GM19452 (cell line): ENCODE measurements around the gene OR6S1.
"Not testable (repeated sequence)": the region's sequence is repeated elsewhere in the genome, so short reads cannot be mapped to it uniquely, and the experiment has no call there.

Source experiments
- ATAC-seq: cut with Tn5 transposase; IDR thresholded peaks from one replicate; pipeline ENCODE4 v1.9.1; 2021; ENCODE audit not compliant: unreplicated experiment

Gene OR6S1

DNA sequence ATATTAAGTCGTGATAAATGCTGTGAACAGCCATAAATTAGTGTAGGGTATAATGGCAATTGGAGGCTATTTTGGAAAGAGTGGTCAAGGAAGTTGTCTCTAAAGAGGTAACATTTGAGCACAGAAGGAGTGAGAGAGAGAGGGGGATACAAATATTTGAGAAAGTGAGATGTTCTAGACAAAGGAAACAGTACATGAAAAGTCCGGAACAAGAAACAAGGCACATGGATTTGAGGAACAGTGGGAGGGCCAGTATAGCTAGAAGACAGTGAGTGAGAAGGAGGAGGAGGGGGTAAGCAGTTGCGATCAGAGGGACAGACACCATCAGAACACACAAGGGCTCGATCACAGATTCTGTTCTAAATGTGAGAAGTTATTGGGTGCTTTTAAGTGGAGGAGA is 30.2 kb downstream of the OR6S1 start:
- no peak for ATAC-seq

DNA sequence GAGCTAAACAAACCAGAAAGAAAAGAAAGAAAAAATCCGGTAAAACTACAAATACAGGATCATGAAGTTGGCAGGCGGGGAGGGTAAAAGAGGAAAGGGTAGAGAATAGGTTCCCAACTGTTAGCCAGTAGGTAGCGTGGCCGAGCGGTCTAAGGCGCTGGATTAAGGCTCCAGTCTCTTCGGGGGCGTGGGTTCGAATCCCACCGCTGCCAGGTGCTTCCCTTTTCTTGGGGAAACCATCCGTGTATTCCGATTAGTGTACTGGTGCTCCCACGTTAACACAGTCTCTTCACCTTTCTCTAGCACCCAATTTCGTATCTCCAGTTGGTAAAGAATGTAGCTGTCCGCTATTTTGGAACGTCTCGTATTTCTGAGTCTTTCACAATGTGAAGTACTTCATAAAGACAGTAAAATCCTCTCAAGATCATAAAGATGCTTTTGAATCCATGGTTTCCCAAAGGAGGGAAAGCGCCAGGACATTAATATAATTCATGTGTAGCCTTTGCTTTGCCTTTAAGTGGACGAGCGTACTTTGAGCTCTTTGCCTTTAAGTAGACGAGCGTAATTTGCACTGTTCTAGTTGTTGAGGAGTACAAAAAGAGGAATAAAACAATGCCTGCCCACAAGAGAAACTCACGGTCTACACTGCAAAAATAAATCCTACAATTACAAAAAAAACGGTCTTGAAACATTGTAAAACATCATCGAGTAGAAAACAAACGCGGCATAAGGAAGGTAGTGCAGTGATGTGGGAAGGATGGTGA is 31.3 kb downstream of the OR6S1 start:
- ATAC-seq = no peak

DNA sequence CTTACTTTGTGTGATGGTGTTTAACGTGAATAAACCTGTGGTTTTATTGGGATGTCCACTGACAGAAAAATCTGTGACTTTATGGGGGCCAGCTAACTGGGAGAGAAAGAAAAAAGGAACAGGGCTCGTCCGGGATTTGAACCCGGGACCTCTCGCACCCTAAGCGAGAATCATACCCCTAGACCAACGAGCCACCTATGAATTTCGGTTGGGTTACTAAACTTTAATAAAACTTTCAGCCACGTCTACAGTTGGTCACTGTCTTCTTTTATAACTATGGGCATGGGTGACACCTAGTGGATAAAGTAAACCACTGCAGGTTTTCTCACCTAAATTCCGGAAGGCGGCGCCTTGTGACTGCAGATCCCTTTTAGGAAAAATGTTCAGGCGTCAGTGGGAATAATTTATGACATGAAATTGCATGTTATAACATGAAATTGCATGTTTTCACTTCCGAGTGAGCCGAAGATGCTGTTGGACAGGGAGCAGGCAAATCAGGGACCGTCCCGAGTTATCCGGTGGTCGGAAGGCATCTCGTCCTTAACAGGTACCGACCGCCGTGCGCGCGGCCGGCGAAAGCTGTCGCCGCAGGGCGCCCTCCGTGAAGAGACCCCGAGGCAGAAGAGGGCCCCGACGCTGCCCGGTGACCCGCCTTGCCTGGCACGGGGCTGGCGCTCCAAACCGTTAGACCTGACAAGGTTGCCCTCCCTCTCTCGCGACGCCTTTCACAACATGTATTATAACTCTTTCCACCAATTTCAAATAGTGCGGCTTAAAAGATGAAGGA is 32.1 kb downstream of the OR6S1 start:
- ATAC-seq = no peak

DNA sequence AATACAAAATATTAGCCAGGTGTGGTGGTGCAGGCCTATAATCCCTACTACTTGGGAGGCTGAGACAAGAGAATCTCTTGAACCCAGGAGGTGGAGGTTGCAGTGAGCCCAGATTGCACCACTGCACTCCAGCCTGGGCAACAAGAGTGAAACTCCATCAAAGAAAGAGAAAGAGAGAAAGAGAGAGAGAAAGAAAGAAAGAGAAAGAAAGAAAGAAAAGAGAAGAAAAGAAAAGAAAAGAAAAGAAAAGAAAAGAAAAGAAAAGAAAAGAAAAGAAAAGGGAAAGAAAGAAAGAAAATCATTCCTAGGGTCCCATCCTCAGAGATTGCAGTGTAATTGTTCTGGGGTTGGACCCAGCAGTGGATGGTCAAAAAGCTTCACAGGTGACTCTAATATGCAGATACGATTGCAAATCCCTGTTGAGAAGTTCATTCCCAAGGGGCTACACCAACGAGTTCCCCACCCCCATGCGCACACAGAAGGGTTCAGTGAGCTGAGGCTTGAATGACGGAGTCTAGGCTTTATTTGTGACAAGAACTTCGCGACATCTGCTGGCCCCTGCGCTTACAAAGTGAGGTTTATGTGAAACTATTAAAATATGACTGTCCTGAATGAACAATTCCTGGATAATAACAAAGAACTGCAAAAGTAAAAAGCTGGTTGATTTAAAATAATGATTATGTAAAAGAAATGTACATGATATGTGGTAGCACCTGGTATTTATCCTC is 32.9 kb downstream of the OR6S1 start:
- ATAC-seq = no peak

DNA sequence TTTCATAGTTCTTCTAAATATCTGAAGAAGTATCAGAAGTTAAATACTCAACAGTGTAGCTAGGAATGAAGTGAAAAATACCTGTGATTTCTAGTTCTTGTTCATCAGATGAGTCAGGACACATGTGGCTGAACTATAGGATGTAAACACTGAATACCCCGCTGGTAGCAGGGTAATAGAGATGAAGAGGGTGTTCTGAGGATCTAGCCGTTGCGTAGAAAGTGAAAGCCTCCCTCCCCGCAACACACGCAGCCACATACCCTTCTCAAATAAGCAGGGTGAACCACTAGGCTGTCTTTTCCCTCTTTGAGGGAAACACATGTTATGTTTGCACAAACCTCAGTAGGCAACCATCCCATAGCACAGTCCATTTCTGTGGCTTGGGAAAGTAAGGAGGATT is 33.9 kb downstream of the OR6S1 start:
- ATAC-seq = no peak

DNA sequence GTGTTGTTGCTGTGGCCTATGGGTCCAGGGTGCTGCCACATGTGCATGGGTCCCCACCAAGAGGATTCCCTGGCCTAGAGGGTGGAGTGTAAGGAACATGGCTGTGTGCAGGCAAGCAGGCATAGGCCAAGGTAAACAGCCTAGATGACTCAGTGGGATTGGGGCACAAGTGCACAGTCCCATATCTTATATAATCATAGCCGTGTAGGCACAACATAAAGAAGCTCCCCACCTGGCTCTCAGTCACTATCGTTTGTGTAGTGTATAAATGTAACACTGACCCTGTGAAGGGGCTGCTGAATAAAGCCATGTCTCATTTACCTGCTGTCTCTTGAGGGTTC is 34.6 kb downstream of the OR6S1 start:
- ATAC-seq = no peak

DNA sequence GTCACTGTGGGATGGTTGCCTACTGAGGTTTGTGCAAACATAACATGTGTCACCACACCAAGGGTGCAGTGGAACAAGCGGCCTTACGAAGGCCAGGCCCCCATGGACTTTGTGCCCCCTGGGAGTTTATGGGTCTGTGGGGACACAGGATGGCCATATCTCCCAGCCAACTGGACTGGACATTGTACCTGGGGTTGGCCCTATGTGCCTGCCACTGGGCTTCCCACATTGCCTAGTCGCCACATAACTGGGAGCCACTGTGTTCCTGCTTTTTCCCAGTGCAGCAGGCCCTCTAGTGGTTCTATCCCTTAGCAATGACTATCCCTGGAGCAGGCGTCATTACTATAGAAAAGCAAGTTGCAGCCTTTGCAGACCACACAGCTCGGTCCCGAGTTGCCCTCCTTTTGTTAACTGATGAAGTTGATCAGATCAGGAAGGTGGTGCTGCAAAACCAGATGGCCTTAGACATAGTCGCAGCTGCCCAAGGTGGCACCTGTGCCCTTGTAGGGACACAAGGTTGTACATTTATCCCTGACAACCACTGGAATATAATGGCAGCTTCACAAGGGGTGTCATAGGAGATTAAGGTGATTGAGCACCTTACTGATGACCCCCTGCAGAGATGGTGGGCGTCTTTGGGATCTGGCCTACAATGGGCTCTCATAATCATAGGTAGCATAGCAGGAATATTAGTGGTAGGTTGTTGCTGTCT is 35.1 kb downstream of the OR6S1 start:
- no peak for ATAC-seq

DNA sequence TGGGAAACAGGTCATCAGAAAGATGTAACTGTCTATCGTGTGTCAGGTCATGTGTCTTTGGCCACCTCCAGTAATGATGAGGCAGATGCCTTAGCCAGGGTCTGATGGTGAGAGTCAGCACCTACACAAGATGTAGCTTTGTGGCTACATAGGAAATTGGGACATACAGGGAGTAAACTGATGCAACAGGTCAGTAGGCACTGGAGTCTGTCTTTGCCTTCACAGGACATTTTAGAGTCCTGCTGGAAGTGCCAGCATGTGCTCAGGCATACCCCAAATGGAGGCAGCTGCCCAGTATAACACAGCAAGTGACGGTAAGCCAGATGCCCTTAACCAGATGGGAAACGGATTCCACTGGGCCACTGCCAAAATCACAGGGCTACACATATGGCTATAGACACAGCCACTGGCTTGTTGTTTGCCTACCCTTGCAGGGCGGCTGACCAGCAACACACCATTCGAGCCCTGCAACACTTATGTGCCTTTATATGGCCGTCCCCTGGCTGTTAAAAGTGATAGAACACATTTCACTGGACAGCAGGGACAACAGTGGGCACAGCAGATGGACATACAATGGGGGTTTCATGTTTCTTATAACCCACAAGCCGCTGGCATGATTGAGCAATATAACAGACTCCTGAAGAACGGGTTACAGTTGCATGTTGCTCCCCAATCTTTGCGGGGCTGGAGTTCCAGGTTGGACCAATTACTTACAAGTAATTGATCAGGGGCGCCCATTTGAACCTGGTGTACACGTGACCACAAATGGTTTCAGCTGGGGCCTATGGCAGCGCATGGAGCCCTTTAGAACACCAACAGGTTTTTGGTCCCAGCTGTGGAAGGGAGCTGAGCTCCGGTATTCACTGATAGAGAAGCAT is 37.4 kb downstream of the OR6S1 start:
- no peak for ATAC-seq

DNA sequence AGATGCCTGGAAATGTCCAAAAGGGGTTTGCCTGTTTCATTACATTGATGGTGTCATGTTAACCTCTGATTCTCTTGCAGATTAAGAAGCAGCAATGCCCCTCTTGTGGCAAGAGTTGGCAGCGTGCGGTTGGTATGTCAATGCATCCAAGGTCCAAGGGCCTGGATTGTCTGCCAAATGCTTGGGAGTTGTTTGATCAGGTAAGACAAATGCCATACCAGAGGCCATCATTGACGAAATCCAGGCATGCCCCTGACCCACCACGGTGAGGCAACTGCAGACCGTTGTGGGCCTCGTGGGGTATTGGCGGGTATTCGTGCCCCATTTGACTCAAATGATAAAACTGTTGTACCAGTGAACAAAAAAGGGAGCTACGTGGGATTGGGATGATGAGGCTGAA is 38.9 kb downstream of the OR6S1 start:
- no peak for ATAC-seq

DNA sequence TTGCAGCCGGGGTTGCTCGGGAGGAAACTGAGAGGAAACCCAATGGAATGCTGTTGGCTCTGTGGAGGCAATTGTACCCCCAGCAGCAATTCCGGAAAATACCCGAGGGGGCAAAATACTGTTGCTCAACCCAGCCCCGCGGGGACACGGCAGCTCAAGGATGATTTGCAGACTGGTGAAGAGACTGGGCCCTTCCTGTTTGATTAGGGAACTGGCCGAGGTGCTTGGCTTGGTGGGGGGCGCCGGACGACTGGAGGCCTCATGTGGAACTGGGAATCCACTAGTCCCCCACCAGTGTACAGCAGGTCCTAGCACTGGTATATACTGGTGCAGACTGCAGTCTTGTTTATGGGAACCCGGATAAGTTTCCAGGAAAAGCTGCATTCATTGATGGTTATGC is 40.0 kb downstream of the OR6S1 start:
- no peak for ATAC-seq

DNA sequence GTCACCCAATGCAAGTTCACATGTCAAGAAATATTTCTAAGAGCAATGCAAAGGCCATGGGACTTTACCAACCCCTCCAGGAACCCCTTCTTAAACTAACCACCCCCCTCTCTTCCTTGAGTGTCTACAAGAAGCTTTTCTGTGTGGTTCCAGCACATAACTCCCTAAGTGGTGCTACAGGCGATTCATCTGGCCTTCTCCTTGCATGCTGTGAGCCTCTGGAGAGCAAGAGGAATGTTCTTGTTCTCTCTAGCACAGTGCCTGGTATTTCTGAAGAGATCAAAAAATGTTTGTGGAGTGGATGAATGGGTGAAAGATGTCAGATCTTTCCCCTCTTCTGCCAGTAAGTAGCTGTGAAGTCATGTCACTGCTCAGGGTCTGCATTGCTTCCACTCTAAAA is 44.4 kb downstream of the OR6S1 start:
- ATAC-seq = no peak

DNA sequence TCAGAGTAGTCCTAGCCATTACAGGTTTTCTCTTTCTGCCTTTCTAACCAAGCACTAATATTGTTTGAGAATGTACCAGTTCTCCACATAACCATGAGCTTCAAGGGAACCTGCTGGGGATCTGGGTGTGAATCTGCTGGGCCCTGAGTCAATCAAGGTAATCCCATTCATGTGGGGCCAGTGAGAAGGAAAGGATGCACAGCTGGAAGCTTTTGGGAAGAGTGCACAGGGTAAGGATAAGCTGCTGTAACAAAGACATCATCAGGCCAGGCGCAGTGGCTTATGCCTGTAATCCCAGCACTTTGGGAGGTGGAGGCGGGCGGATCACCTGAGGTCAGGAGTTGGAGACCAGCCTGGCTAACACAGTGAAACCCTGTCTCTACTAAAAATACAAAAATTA is 45.8 kb downstream of the OR6S1 start:
- ATAC-seq = not testable (repeated sequence)

DNA sequence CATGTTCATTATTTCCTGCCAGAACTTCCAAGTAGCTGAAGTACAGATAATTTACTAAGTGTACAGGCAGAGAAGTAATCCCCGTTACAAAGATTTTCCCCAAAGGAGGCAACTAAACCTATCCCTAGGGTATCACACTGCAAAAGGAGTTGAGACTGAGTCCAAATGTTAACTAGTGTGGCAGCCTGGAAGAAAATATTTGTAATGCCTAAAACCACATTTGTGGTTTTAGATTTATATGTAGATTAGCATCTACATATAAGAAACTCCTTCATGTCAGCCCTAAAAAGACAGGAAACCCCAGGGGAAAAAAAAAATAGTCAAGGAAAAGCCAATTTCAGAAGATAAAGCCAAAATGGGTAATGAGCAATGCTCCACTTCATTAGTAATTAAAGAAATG is 48.9 kb downstream of the OR6S1 start:
- no peak for ATAC-seq

DNA sequence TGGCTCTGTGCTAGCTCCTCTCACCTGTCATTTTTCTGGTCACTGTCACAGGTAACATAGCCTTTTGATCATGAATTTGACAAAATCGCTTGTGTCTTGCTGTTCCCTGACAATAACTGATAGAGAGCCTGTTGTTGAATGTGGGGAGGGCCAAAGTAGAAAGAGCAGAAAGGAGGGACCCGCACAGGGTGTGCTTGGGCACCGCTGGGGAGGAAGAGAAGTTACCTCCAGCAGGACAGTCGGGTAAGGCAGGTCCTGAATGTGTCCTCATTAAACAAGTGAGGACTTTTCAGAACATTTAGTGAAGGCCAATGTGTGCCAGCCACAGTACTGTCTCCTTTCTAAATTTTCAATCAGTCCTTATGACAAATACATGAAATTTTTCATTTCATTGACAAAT is 50.3 kb downstream of the OR6S1 start, which contains the start of gene RNASE12:
Gene RNASE12 (minus strand): TSS at position 142 of the 400 bp plus-strand sequence. CDS start 653 bp downstream, outside the sequence.
- ATAC-seq = no peak
